GM18499 (cell line): ENCODE measurements around the gene PCBD2.
"Not testable (repeated sequence)": the region's sequence is repeated elsewhere in the genome, so short reads cannot be mapped to it uniquely, and the experiment has no call there.

Source experiments
- ATAC-seq: cut with Tn5 transposase; IDR thresholded peaks from one replicate; pipeline ENCODE4 v1.9.1; 2021; ENCODE audit warnings: moderate number of reproducible peaks; ENCODE audit not compliant: insufficient read depth, unreplicated experiment

Gene PCBD2

GRCh38 chr5:134904610-134905245, at the start of gene PCBD2:
TSS of gene PCBD2 (plus strand) at chr5:134905131. CDS start at chr5:134905140, 9 bp downstream.
- ATAC-seq = peak; percentile 38

DNA sequence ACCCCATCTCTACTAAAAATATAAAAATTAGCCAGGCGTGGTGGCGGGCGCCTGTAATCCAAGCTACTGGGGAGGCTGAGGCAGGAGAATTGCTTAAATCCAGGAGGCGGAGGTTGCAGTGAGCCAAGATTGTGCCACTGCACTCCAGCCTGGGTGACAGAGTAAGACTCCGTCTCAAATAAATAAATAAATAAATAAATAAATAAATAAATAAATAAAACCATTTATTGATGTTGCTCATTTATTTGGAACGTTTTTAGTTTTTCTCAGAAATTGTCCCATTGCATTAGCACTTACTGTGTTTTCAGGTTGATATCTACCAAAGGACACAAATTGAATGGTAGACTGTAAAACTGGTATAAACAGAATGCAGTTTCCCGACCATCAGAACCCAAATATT, 48.5 kb upstream of the PCBD2 start:
- ATAC-seq = not testable (repeated sequence)

- ATAC-seq = no peak
Measured at GRCh38 chr5:134857401-134857800, 47.5 kb upstream of the PCBD2 start.

DNA sequence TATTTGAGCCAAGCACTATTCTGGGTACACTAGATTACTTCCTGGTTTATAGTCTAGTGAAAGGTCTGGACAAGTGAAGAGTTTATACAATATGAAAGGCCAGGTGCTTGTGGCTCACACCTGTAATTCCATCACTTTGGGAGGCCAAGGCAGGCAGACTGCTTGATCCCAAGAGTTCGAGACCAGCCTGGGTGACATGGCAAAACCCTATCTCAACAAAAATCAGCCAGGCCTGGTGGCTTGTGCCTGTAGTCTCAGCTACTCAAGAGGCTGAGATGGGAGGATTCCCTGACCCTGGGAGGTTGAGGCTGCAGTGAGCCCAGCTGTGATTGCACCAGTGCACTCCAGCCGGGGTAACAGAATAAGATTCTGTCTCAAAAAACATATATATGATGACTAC, 40.2 kb upstream of the PCBD2 start:
- no peak for ATAC-seq

- no peak for ATAC-seq
Measured at GRCh38 chr5:134873494-134873893, 31.4 kb upstream of the PCBD2 start.

DNA sequence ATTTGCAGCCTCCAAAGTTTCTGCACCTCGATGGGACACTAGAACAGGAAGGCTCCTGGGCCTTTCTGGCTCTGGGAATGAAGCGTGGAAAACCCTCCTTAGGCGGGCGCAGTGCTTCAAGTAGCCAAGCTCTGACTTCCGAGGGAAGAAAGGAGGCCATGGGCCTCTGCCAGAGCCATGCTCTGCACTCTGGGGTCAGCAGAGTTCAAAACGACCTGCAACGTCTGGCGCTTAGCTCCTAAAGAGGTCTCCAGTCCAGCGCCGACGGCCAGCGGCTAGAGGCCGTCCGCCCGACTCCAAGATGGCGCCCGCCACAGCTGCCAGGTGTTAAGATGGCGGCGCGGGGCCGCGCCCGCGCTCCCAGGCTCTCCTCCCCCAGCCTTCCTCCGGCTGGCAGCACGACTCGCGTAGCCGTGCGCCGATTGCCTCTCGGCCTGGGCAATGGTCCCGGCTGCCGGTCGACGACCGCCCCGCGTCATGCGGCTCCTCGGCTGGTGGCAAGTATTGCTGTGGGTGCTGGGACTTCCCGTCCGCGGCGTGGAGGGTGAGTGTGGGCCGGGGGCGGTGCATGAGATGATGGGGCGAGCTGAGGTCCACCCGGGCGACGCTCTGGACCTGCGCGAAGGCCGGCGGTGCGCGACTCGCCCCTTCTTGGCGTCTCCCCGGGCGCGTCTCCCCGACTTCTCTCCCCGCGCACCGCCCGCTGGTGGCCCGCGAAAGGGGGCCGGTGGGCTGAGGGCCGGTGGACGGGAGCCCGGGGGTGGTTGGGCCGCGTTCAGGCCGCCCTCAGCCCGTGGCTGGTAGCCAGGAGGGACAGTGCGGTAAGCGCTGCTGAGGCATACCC, 30.7 kb upstream of the PCBD2 start, which contains the start of gene TXNDC15:
Gene TXNDC15 (plus strand): TSS at position 385 of the 844 bp plus-strand sequence. CDS start 57 bp downstream, at position 442.
- no peak for ATAC-seq

DNA sequence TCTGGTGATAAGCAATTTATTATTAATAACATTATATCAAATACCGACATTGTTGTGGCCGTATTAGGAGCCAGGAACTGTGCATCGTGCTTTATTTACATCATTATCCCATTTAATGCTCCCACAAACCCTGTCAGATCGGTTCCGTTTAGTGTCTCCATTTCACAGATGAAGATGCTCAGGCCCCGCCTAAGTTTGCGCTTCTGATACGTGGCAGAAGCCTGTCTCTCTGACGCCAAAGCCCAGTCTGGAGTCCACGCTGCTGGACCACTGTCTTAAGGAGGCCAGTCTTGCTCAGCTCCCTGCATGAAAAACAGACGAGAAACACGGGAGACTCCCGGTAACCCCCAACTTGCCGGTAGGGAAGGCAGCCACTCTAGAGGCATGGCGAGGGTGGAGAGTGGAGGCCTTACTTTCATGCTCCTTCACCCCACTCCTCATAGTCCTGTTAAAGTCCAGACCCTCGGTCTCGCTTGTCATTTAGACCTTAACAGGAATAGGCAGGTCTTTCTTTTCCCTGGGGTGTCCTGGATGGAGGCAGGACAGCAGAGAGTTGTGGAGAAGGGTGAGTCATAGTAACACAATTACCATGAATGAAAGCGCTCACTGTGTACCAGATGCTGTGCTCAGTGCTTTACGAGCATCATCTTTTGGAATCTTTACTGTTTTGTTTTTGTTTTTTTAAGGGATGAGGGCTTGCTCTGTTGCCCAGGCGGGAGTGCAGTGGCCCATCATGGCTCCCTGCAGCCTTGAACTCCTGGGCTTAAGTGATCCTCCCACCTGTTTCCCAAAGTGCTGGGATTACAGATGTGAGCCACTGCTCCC, 29.9 kb upstream of the PCBD2 start:
- no peak for ATAC-seq

DNA sequence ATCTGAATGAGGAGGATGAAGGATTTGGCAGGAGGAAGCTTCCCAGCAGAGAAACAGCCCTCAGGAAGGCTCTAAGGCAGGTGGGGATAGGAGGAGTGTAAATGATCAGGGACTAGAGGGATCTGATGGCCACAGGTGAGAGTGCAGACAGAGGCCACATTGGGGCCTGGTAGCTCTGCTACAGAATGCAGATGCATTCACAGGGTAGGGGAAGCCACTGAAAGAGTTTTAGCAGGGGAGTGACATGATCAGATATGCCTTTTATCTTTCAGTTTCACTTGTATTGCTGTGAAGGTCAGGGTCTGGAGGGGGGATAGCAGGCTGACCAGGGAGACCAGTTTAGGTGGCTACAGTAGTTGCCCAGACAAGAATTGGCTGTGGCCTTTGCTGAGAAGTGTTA, 27.8 kb upstream of the PCBD2 start:
- ATAC-seq = no peak

- no peak for ATAC-seq
Measured at GRCh38 chr5:134878403-134878802, 26.5 kb upstream of the PCBD2 start.

GRCh38 chr5:134879456-134879855, 25.5 kb upstream of the PCBD2 start:
- no peak for ATAC-seq

DNA sequence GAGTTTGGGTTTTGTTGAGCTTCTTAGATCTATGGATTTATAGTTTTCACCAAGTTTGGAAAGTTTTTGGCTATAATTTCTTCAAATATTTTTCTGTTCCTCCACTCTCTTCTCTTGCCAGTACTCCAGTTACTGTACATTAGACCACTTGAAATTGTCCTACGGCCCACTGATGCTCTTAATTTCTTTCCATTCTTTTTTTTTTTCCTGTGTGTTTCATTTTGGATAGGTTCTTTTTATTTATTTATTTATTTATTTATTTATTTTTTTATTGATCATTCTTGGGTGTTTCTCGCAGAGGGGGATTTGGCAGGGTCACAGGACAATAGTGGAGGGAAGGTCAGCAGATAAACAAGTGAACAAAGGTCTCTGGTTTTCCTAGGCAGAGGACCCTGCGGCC, 24.0 kb upstream of the PCBD2 start:
- ATAC-seq = not testable (repeated sequence)

GRCh38 chr5:134881711-134882110, 23.2 kb upstream of the PCBD2 start:
- ATAC-seq = not testable (repeated sequence)

DNA sequence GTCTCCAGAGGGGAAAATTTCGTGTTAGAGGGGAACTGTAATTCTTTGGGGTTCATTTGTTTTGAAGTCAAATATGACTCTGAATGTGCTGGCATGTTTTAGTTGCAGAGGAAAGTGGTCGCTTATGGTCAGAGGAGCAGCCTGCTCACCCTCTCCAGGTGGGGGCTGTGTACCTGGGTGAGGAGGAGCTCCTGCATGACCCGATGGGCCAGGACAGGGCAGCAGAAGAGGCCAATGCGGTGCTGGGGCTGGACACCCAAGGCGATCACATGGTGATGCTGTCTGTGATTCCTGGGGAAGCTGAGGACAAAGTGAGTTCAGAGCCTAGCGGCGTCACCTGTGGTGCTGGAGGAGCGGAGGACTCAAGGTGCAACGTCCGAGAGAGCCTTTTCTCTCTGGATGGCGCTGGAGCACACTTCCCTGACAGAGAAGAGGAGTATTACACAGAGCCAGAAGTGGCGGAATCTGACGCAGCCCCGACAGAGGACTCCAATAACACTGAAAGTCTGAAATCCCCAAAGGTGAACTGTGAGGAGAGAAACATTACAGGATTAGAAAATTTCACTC, 17.3 kb upstream of the PCBD2 start:
- no peak for ATAC-seq

- no peak for ATAC-seq
Measured at GRCh38 chr5:134889335-134889734, 15.6 kb upstream of the PCBD2 start.

DNA sequence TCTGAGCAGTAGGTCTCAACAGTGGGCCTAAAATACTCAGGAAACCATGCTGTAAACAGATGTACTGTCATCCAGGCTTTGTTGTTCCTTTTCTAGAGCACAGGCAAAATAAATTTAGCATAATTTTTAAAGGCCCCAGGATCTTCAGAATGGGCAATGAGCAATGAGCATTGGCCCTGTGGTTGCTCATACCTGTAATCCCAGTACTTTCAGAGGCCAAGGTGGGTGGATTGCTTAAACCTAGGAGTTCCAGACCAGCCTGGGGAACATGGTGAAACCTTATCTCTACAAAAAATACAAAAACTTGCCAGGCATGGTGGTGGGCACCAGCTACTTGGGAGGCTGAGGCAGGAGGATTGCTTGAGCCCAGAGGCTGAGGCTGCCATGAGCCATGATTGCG, 13.5 kb upstream of the PCBD2 start:
- ATAC-seq = no peak

GRCh38 chr5:134892282-134892681, 12.6 kb upstream of the PCBD2 start:
- no peak for ATAC-seq

DNA sequence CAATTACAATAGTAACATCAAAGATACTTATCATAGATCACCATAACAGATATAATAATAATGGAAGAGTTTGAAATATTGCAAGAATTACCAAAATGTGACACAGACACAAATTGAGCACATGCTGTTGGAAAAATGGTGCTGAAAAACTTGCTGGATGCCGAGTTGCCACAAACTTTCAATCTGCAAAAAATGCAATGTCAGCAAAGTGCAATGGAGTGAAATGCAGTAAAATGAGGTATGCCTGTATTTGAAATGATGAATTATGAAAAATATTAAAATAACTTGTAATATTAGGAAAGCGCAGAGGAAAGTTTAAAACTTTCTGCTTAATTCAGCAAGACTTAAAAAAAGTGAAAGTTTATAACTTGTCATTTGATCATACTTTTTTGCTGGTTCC, 12.0 kb upstream of the PCBD2 start:
- no peak for ATAC-seq

- no peak for ATAC-seq
Measured at GRCh38 chr5:134893748-134894505, 11.0 kb upstream of the PCBD2 start.

DNA sequence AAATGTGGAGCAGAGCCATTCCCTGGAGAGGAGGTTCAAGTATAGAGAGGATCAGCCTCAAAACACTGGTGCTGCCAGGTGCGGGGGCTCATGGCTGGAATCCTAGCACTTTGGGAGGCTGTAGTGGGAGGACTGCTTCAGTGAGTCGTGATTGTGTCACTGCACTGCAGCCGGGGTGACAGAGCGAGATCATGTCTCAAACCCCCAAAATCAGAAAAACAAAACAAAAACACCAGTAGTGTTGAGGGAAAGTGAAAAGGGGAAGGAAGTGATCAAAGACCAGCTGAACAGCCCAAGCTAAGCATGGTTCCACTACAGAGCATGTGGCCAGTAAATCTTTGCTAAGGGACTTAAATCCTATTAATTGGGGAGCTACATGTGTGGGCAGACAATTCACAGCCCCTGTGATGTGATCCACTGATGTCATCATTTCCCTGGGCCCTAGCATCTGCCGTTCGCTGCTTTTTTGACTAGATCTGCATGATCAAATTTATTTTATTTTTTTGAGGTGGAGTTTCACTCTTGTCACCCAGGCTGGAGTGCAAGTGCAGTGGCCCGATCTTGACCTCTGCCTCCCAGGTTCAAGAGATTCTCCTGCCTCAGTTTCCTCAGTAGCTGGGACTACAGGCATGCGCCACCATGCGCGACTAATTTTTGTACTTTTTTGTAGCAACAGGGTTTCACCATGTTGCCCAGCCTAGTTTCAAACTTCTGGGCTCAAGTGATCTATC, 2.7 kb upstream of the PCBD2 start:
- ATAC-seq = no peak
